ENCODE data around the gene TAF6.
"Not testable (repeated sequence)": the region's sequence is repeated elsewhere in the genome, so short reads cannot be mapped to it uniquely, and the experiment has no call there.

TAF6 gene

DNA sequence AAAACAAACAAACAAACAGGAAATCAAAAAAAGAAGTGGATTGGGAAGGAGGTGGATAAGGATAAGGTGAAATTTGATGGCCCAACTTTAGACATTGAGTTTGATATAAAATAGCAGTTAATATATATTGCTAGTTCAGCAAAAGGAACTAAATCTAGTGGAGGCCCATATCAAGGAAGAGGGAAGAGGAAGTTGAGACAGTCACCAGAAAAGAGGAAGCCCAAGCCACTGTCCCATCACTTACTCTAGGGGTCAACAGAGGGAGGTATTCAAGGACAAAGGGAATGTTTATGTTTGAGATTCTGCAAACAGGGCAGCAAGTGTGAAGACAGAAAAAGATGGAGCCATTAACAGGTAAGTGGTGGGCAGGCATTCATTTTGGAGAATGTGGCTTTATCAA, 33.2 kb upstream of the TAF6 start:
- no peak for DNase-seq

DNA sequence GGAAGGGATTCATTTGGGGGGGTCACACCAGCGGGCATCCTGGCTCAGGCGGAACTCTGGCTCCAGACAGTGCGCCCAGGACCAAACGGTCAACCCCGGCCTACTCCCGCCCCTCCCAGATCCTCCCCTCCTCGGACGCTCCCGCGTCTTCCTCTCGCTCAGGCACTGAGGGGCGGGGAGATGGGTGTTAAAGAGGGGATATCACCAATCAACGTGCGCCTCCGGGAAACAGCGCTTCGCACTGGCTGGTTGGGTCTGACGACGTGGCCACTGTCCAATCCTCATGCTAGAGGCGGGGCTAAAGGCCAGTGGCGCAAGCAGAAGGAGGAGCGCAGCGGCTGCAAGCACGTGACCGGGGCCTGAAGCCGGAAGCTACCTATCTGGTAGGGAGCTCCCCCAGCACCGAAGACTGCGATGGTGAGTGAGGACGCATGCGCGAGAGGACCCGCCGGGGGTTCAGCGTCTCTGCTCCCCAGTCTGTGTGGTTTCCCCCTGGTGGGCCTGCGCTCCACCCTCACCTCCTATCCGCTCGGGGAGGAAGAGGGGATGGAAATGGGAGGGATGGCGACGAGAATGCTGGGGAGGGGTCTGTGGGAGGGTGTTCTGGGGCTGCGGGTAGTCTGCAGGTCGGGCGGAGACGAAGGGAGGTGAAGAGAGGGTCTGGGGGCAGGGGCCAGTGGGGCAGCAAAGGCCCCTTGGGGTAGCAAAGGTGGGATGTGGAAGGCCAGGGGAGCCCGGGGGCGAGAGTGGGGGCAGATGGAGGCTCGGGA, 29.6 kb upstream of the TAF6 start, which contains the start of gene LAMTOR4:
Gene LAMTOR4, plus strand, starts transcription at position 360 of the 770 bp plus-strand sequence. Its CDS starts 55 bp downstream, at position 415.
- DNase-seq = peak; percentile 99

DNA sequence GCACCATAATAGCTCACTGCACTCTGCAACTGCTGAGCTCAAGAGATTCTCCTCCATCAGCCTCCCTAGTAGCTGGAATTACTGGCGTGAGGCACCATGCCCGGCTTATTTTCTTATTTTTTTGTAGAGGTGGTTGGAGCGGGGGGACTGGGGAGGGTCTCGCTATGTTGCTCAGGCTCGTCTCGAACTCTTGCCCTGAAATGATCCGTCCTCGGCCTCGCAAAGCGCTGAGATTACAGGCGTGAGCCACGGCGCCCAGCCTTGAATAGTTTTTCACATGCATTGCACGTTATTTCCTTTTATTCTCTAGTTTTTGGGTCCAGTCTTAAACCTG, 29.0 kb upstream of the TAF6 start:
- DNase-seq = no peak

DNA sequence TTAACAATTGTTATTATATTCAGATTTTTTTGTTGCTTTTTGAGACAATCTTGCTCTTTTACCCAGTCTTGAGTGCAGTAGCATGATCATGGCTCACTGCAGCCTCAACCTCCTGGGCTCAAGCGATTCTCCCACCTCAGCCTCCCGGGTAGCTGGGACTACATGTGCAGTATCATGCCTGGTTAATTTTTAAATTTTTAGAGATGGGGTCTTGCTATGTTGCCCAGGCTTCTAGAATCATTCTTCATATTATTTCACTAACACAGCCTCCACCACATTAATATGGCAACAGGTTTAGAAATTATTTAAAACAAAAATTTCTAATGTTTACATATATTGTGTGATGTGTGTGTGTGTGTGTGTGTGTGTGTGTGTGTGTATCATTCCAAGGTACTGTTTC, 28.1 kb upstream of the TAF6 start:
- DNase-seq = no peak

DNA sequence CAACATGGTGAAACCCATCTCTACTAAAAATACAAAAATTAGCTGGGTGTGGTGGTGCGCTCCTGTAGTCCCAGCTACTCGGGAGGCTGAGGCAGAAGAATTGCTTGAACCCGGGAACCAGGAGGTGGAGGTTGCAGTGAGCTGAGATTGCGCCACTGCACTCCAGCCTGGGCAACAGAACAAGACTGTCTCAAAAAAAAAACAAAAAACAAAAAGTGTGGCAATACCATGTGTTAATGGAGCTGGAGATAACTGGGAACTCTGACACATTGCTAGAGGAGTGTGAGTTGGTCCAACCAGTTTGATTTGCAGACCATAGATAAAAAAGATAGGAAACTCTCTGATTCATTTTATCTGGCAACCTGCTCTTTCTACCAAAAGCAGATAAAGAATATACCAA, 27.2 kb upstream of the TAF6 start:
- DNase-seq = not testable (repeated sequence)

DNA sequence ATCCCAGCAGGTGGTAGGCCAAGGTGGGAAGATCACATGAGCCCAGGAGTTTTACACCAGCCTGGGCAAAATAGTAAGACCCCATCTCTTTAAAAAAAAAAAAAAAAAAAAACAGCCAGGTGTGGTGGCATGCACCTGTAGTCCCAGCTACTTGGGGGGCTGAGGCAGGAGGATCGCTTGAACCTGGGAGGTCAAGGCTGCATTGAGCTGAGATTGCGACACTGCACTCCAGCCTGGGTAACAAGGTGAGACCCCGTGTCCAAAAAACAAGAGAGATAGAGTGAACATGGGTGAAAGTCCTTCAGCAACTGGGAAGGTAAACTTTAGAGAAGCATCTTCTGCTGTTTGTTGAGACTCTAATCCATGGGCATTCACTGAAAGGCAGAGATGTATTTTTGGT, 23.3 kb upstream of the TAF6 start:
- no peak for DNase-seq

DNA sequence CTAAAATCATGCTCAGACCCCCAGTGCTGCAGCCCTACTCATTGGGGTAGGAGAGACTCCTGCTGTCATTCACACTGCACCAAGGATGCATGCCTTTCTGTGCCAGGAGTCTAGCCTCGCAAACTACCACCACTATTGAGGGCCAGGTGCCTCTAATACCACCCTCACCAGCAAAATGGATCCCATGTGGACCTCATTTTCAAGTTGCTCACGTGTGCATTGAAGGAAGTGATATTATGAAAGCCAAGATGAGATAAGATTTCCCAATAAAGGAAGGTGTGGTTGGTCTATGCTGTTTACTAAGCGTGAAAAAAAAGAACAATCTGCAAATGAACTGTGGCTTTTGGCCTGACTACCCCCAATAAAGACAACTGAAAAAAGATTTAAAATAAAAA, 22.4 kb upstream of the TAF6 start:
- DNase-seq = no peak

DNA sequence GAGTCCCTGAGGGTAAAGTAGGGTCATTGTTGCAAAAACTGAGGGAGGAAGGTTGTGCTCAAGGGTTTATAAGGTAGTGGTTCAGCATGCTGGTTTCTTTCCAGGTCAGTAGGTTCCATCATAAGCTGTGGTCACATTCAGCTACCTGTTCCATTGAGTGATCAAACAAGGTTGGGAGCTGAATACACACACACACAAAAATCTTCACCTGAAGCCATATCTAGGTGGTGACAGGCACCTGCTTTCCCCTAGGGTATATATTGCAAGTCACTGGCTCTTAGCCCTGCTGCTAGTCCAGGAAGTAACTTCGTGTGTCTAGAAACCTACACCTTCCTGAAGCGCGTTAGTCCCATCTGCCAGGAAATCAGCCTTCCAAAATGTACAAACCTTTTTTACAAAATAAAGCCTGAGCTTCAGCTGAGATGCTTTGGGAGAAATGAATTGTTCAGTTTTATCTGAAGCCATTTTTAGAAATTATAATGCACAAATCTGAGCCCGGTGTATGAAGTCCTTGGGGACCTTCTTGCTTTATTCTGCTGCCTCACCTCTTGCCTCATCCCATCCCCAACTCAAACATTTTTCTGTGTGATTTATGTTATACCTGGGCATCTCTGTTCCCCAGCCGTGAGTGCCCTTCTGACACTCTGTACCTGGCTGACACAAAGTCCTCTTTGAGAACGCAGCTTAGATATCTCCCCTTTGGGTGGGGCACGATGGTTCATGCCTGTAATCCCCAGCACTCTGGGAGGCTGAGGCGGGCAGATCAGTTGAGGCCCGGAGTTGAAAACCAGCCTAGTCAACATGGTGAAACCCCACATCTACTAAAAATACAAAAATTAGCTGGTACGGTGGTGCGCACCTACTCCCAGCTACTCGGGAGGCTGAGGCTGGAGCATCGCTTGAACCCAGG, 18.9 kb upstream of the TAF6 start:
- DNase-seq = no peak

DNA sequence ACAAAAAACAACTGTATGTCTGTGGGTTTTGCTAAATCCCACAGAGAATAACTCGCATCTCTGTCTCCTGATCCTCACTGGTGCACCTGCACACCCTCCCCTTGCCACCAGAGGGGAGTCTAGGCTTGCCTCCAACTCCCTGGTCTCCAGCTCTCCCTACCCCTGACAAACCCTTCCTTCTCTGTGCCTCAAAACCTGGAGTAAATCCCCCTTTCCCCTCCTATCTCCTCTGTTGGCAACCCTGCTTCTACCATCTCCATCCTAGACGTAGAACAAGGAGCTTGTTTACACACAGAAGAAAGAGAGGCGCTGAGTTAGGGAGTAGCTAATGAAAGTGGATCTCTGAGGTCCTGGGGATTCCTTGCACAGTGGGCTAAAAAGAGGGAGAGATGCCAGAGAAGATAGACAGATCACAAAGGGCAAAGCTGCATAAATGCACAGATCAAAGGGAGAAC, 13.6 kb upstream of the TAF6 start:
- DNase-seq = peak; percentile 76

DNA sequence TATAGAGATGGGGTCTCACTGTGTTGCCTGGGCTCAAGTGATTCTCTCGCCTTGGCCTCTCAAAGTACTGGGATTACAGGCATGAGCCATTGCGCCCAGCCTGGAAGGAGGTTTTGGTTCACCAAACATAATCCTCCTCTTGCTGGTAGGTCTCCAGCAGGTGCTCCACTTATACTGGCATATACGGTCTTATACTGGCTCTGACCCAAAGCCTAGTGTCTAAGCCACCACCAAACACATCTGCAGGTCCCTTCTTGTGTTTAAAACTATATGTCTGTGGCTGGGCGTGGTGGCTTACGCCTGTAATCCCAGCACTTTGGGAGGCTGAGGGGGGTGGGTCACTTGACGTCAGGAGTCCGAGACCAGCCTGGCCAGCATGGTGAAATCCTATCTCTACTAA, 13.0 kb upstream of the TAF6 start:
- DNase-seq = no peak

DNA sequence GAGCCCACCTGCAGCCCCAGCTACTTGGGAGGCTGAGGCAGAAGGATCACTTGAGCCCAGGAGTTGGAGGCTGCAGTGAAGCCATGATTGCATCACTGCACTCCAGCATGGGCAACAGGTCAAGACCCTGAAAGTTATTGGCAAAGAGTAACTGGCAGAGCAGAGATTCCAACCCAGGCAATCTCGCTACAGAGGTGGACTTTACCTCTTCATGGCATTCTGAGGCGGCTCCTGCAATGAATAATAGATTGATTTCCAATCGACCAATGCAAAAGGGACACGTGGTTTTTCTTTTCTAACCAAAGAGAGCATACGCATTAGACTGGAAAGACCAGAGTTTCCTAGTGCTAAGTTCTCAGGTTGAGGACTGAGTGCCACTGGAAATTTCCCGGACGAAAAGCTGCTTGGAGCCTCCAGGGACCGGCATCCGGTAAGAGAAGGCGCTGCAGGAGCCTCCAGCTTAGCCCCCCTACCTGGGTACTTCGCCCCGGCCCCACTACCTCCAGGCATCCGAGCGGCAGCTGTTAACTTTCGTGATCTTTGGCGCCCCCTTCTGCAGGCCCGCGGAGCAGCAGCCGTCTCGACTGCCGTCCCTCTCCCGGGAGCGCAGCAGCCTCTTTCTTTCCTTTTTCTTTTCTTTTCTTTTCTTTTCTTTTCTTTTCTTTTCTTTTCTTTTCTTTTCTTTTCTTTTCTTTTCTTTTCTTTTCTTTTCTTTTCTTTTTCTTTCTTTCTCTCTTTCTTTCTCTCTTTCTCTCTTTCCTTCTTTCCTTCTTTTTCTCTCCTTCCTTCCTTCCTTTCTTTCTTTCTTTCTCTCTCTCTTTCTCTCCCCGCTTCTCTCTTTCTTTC, 11.7 kb upstream of the TAF6 start:
- peak; percentile 85 for DNase-seq

DNA sequence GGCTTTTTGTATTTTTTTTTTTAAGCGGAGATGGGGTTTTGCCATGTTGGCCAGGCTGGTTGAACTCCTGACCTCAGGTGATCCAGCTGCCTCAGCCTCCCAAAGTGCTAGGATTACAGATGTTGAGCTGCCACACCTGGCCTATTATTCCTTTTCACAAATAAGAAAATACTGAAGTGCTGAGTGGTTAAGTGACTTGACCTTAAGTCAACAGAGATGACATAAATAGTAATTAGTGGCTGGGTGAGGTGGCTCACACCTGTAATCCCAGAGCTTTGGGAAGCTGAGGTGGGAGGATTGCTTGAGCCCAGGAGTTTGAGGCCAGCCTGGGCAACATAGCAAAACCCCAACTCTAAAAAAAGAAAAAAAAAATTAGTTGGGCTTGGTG, 11.1 kb upstream of the TAF6 start:
- not testable (repeated sequence) for DNase-seq

DNA sequence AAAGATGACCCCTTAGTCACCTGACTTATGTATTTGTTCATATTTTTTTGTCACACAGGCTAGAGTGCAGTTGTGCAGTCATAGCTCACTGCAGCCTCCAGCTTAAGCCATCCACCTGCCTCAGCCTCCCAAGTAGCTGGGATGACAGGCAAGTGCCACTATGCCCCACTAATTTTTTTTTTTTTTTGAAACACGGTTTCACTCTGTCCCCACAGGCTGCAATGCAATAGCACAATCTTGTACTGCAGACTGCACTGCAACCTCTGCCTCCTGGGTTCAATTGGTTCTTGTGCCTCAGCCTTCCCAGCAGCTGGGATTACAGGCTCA, 9.4 kb upstream of the TAF6 start:
- DNase-seq = no peak

DNA sequence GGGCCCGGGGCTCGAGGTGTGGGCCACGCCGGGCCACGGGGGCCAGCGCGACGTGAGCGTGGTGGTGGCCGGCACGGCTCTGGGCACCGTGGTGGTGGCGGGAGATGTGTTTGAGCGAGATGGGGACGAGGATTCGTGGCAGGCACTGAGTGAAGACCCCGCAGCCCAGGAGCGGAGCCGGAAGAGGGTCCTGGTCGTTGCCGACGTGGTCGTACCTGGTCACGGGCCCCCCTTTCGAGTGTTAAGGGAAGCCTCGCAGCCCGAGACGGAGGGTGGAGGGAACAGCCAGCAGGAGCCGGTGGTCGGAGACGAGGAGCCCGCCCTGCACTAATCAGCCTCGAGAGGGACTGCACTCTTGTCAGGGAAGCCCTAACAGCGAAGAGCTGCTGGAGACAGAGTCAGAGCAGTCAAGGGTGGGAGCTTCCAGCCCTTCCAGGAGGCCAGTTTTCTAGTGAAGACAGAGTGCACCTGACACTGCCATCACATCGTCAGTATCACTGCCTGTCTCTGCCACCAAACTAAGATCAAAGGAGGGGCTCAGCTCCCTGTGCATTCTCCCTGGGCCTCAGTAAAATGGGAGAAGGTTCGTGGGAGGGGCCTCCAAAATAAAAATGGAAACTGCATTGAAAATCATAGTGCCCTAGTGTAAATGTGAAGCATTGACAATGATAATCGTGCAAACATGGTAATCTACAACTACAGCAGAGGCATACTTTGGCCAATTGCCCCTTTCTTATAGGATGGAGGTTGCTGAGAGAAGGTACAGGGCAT, 8.9 kb upstream of the TAF6 start:
- no peak for DNase-seq

DNA sequence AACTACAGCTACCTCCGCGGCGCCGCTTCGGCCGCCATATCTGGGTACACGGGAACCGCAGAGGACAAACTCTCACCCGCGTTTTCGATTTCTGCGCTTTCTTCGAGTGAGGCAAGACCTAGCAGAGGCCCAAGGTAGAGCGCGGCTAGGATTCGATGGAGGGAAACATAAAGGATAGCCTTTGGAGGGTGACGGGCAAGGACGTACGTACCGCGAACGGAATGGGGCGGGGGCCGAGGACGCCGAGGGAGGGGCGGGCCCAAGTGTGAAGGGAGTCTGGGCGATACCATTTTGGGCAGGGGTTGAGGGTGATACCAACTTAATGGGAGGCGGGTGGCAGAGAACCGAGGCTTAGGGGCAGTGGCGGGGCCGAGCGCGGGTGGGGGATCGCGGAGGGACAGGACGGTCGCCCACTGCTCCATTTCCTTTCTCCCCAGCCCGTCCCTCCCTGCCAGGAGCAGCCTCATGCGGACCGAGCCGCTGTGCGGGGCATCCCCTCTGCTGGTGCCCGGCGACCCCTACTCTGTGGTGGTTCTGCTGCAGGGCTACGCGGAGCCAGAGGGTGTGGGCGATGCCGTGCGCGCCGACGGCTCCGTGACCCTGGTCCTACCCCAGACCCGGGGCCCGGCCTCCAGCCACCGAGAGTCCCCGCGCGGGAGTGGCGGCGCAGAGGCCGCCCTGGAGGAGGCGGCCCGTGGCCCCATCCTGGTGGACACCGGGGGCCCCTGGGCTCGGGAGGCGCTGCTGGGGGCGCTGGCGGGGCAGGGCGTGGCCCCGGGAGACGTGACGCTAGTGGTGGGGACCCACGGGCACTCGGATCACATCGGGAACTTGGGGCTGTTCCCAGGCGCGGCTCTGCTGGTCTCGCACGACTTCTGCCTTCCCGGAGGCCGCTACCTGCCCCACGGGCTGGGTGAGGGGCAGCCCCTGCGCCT, 8.0 kb upstream of the TAF6 start, which contains the start of gene MBLAC1:
Gene MBLAC1, plus strand, starts transcription at position 37 of the 935 bp plus-strand sequence. Its CDS starts 429 bp downstream, at position 466.
- peak; percentile 94 for DNase-seq

DNA sequence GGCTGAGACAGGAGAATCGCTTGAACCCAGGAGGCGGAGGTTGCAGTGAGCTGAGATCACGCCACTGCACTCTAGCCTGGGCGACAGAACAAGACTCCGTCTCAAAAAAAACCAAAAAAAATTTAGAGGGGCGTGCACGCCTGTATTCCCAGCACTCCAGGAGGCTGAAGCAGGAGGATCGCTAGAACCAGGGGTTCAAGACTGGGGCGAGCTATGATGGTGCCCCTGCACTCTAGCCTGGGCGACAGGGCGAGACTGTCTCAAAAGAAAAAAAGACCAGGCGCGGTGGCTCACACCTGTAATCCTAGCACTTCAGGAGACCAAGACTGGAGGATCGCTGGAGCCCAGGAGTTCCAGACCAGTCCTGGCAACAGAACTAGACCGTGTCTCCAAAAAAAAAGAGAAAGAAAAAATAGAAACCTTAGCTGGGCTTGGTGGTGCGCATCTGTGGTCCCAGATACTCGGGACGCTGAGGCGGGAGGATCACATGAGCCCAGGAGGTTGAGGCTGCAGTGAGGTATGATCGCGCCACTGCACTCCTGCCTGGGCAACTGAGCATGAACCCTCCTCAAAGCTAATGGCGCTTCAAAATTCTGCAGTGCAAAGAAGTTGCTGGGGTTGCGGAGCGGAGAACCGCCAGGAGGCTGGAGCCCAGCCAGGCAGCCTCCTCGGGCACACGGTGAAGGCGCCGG, 7.2 kb upstream of the TAF6 start:
- no peak for DNase-seq

DNA sequence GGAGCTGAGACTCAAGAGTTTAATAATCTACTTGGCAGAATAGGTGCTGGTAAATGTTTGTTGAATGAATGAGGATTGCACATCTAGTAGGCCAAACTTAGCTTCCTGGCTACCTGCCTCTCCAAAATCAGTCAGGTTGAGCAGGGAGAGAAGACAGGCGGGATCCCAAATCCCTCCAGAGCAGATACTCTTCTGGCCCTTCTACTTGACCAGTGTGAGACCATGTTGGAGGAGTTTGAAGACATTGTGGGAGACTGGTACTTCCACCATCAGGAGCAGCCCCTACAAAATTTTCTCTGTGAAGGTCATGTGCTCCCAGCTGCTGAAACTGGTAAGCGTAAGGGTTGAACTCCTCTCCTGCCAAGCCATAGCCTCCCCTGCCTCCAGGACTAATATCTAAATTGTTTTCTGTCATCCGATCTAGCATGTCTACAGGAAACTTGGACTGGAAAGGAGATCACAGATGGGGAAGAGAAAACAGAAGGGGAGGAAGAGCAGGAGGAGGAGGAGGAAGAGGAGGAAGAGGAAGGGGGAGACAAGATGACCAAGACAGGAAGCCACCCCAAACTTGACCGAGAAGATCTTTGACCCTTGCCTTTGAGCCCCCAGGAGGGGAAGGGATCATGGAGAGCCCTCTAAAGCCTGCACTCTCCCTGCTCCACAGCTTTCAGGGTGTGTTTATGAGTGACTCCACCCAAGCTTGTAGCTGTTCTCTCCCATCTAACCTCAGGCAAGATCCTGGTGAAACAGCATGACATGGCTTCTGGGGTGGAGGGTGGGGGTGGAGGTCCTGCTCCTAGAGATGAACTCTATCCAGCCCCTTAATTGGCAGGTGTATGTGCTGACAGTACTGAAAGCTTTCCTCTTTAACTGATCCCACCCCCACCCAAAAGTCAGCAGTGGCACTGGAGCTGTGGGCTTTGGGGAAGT, 5.4 kb upstream of the TAF6 start:
- no peak for DNase-seq

DNA sequence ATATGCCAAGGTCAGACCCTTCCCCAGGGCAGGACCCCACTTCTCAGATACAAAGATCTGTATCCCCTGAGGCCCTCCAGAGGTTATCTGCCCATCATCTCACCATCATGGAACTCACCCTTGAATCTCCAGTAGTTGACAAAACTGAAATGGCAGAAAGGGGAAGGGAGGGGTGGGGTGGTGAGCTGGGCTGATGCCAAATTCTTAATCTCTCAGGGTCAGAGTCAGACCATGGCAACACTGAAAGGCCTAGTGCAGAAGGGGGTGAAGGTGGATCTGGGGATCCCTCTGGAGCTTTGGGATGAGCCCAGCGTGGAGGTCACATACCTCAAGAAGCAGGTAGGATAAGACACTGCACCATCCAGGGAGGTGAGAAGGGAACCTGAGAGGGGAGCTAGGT, 3.4 kb upstream of the TAF6 start:
- no peak for DNase-seq

DNA sequence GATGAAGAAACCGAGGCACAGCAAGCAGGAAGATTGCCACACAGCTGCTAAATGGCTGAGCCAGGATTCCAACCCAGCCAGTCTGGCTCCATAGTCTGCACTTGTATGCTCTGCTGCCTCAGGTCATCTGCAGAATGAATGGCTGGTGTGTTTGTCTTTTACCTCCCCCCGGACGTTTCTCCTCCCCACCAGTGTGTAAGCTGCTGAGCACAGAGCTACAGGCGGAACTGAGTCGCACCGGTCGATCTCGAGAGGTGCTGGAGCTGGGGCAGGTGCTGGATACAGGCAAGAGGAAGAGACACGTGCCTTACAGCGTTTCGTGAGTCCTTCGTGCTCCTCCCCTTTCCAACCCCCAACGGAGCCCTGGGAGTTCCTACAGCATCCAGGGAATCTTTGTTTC, 2.9 kb upstream of the TAF6 start:
- no peak for DNase-seq

DNA sequence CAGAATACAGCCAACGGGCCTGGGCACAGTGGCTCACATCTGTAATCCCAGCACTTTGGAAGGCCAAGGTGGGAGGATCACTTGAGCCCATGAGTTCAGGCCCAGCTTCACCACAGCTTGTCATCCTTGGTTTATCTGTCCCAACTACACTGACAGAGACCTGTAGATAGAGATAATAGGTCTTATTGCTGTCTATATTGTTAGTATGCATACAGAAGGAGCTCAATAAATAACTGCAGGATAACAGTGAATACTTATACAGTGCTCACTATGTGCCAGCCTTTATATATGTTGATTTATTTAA, 1.5 kb upstream of the TAF6 start:
- no peak for DNase-seq
